ENCODE measurements around the gene VEPH1.

DNA sequence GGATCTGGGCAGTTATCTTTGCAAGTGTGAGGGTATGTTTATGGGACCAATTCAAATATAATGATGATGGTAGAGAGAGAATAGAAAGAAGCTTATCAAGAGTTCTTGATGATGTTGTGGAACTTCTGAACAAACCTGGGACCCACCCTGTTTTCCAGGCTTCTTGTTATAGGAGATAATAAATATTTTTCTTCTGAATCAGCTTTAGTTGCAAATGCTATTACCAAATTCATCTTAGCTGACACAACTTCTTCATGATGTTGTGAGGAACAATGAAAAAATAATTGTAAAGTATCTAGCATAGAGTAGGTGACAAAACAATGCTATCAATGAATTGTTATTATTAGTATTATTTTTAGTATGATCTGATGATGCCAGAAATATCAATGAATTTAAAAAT is 110.1 kb downstream of the VEPH1 start:
- TF ChIP-seq POLR2AphosphoS5 (IDR thresholded peaks at IDR 0.05; ENCODE audit: low read depth) (no peak), SPI1 (IDR thresholded peaks at IDR 0.05; ENCODE audit: borderline replicate concordance, low read depth) (no peak)
- TF ChIP-seq, protein P1, sequence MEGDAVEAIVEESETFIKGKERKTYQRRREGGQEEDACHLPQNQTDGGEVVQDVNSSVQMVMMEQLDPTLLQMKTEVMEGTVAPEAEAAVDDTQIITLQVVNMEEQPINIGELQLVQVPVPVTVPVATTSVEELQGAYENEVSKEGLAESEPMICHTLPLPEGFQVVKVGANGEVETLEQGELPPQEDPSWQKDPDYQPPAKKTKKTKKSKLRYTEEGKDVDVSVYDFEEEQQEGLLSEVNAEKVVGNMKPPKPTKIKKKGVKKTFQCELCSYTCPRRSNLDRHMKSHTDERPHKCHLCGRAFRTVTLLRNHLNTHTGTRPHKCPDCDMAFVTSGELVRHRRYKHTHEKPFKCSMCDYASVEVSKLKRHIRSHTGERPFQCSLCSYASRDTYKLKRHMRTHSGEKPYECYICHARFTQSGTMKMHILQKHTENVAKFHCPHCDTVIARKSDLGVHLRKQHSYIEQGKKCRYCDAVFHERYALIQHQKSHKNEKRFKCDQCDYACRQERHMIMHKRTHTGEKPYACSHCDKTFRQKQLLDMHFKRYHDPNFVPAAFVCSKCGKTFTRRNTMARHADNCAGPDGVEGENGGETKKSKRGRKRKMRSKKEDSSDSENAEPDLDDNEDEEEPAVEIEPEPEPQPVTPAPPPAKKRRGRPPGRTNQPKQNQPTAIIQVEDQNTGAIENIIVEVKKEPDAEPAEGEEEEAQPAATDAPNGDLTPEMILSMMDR (IDR thresholded peaks at IDR 0.05; ENCODE audit: insufficient read depth, low read length) = no peak
- TF ChIP-seq, protein P2, sequence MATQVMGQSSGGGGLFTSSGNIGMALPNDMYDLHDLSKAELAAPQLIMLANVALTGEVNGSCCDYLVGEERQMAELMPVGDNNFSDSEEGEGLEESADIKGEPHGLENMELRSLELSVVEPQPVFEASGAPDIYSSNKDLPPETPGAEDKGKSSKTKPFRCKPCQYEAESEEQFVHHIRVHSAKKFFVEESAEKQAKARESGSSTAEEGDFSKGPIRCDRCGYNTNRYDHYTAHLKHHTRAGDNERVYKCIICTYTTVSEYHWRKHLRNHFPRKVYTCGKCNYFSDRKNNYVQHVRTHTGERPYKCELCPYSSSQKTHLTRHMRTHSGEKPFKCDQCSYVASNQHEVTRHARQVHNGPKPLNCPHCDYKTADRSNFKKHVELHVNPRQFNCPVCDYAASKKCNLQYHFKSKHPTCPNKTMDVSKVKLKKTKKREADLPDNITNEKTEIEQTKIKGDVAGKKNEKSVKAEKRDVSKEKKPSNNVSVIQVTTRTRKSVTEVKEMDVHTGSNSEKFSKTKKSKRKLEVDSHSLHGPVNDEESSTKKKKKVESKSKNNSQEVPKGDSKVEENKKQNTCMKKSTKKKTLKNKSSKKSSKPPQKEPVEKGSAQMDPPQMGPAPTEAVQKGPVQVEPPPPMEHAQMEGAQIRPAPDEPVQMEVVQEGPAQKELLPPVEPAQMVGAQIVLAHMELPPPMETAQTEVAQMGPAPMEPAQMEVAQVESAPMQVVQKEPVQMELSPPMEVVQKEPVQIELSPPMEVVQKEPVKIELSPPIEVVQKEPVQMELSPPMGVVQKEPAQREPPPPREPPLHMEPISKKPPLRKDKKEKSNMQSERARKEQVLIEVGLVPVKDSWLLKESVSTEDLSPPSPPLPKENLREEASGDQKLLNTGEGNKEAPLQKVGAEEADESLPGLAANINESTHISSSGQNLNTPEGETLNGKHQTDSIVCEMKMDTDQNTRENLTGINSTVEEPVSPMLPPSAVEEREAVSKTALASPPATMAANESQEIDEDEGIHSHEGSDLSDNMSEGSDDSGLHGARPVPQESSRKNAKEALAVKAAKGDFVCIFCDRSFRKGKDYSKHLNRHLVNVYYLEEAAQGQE (IDR thresholded peaks at IDR 0.05; ENCODE audit: insufficient replicate concordance, low read depth) = no peak
